GM18951 (cell line): ENCODE measurements around the gene SLC24A1.

ENCODE experiments used
- POLR2A ChIP-seq: IDR thresholded peaks from 4 replicates; pipeline ENCODE4 v1.6.1; 2011; ENCODE audit warnings: mild to moderate bottlenecking; ENCODE audit not compliant: insufficient read length, insufficient read depth; ENCODE audit errors: extremely low read depth
- in situ Hi-C: fragments of 300-500 bp; cut with MboI; formaldehyde crosslinking; loops from one replicate; pipeline ENCODE4 v1.12.0; 2022; ENCODE audit warnings: low sequenced_read_pairs, mixed read lengths, inconsistent platforms; ENCODE audit not compliant: unreplicated experiment

The SLC24A1 gene

GRCh38 chr15:65621638-65622037, at the start of gene SLC24A1:
Gene SLC24A1, plus strand, starts transcription at chr15:65621938. Its CDS starts 2,143 bp downstream, at chr15:65624081.
- TF ChIP-seq POLR2A = no peak
- in situ Hi-C loops = loop anchor here (10.0 kb wide), 1 partner anchor 223 kb away; no protein-coding TSS in a partner anchor

GRCh38 chr15:65571971-65572370, 49.8 kb upstream of the SLC24A1 start:
- in situ Hi-C loops = no loop called here

DNA sequence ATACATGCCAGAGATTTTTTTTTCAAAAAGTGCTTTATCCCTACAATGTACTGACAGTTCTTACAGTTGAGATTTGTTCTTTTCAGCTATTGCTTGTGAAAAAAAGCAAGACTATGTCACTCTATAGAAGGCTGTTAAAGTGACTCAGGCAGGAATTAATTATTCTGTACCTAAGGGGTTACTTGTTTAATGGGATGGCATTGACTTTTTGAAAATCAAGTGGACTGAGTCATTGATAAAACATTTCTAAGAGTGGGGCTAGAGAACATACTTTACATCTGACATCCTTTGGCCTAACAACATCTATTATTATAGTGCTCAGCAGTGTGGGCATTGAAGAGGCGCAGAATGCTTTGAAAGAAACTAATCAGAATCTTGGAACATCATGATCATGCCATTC, 45.1 kb upstream of the SLC24A1 start:
- no peak for TF ChIP-seq POLR2A
- in situ Hi-C loops = no loop called here

More at GRCh38 chr15:65571971-65572370, 49.8 kb upstream of the SLC24A1 start:
- TF ChIP-seq POLR2A = no peak

DNA sequence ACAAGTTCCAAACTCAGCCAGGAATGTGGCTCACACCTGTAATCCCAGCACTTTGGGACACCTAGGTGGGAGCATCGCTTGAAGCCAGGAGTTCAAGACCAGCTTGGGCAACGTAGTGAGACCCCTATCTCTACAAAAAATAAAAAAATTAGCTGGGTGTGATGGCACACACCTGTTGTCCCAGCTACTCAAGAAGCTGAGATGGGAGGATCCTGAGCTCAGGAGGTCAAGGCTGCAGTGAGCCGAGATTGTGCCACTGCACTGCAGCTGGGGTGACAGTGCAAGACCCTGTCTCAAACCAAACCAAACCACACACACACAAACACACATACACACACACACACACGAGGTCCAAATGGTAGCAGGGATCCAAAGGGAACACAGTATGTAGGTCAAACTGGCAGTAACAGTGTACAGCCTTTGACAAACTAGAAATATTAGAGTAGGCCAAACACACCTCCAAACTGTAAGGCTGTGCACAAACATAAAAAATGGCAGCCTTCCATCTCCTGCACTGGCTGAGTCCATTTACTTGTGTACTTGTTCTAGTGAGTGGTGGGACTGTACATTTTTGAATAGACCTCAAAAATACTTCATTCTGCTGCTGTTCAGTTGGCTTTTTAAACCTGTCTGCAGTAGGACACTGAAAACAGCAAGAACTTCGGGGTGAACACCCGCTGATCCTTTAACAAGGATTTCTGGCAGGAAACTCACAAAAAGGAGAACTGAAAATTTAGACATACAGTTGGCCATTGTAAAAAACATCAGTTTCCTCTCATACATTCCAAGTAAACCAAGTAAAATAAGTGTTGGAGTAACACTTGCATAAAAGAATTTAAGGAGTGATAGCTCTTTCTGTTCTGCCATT, 44.4 kb upstream of the SLC24A1 start:
- in situ Hi-C loops = no loop called here
- TF ChIP-seq POLR2A = no peak

DNA sequence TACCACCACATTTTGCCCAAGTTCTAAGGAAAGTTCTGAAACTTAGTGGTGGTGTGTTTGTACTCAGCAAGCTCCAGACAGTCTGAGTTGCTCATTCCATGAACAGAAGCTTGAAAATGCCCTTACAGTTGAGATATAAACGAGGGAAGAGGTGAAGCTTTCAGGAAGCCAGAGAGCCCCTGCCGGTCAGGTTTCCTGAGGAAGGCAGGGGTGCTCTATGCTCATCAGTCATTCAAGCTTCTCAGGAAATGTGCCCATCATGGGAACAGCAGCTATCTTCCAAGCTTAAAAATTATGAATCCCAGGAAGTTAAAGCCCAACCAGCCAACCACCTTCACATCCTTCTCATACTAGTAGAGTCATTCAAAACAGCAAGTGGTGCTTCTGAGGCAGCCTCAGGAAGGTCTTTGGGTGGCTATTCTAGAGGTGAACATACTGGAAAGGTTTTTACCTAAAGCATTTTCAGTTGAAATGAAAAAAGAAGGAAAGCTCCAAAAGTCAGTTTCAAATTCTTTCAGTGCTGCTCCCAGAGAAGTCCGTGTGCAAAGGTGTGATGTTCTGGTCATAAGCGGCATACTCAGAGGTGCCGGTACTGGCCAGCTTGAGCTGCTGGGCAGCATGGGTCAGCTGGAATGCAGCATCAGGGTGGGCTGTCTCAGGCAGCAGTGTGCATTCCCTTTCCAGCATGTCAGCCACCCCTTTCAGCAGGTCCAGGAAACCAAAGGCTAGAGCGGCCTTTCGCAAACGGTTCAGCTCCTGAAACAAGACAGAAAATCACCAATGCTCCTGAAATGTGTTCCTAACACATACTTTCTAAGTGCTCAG, 42.6 kb upstream of the SLC24A1 start:
- in situ Hi-C loops = no loop called here
- no peak for TF ChIP-seq POLR2A

DNA sequence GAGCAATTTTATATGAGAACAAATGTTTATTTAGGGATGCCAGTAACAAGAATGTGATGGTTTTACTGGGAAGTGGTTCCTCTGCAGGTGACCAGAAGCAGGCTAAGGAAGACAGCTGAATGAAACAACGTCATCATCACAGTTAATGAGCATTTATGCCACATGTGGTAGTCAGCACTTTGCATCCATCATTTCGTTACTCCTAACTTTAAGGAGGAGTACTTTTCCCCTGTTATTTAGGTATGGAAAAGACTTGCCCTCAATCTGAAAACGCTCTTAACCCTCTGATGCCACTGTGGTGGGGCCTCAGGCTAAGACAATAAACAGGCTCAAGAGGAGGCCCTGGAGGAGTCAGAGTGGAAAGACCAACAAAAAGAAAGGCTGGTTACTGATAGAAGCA, 42.0 kb upstream of the SLC24A1 start:
- in situ Hi-C loops = no loop called here
- no peak for TF ChIP-seq POLR2A

DNA sequence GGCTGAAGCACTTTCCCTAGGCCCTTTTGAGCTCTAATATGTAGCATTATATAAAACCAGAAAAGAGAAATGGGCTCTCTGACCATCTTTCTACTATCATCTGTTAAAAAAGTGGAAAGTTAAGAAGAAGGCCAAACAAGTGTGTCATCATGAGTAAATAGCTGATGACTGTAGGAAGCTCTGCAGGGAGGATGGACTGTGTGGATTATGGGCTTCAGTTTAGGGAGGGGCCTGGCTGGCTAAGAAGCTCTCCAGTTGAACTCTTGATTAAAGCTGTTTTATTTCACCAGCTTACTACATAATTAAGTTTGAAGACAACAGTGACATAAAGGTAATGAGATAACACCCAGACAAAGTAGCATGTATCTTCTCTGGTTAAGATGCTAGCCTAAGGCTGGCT, 41.5 kb upstream of the SLC24A1 start:
- TF ChIP-seq POLR2A = no peak
- in situ Hi-C loops = no loop called here

DNA sequence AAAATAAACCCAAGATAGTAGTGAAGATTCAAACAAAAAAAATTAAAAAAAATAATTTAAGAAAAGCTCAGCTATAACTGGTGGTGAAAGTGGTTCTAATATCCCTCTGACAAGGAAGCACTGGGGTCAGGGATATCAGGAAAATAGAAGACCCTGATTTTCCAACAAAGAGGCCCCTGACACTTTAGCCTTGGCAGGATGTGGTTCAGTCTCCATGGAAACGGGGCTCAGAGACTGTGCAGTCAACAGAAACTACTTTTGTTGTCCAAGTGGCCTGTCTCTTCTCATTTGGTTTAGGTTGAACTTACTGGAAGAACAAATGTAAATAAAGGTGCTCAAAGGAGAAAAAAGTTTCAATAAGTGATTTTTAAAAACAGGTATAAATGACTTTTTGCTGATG, 38.0 kb upstream of the SLC24A1 start:
- in situ Hi-C loops = no loop called here
- TF ChIP-seq POLR2A = no peak

GRCh38 chr15:65584241-65584640, 37.5 kb upstream of the SLC24A1 start:
- in situ Hi-C loops = no loop called here
- TF ChIP-seq POLR2A = no peak

GRCh38 chr15:65587094-65587493, 34.6 kb upstream of the SLC24A1 start:
- in situ Hi-C loops = no loop called here

GRCh38 chr15:65595960-65596359, 25.8 kb upstream of the SLC24A1 start:
- in situ Hi-C loops = no loop called here
- TF ChIP-seq POLR2A = no peak

More at GRCh38 chr15:65587094-65587493, 34.6 kb upstream of the SLC24A1 start:
- TF ChIP-seq POLR2A = no peak

GRCh38 chr15:65598468-65598867, 23.3 kb upstream of the SLC24A1 start:
- in situ Hi-C loops = no loop called here

DNA sequence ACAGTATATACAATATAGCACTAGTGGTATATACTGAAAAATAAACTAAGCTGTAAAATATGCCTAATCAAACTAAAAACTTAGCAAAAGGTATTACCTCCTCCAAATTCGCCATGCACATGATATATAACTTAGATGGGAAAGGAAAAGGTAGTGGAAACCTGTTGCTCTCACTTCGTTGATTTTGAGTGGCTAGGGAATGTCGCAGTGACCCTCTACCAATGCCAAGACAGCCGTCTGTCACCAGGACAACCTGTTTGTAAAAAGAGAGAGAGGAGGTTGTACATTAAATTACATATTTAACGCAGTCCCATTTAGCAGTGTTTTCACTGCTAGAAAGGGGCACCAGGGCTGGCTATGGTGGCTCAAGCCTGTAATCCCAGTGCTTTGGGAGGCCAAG, 22.1 kb upstream of the SLC24A1 start:
- in situ Hi-C loops = no loop called here
- no peak for TF ChIP-seq POLR2A

More at GRCh38 chr15:65598468-65598867, 23.3 kb upstream of the SLC24A1 start:
- TF ChIP-seq POLR2A = no peak

DNA sequence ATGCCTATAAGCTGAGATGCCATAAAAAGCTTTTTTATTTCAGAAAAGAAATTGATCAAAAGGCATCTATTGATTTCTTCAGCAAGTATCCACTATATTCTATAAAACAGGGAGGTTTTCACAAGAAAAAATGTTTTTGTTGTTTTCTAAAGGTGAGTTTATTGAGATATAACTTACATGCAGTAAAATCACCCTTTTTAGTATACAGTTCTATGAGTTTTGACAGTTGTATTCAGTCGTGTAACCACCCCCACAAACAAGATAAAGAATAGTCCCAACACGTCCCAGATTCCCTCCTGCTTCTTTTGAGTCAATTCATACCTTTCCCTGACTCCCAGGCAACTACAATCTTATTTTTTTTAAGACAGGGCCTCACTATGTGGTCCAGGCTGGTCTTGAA, 18.6 kb upstream of the SLC24A1 start:
- in situ Hi-C loops = no loop called here
- no peak for TF ChIP-seq POLR2A

DNA sequence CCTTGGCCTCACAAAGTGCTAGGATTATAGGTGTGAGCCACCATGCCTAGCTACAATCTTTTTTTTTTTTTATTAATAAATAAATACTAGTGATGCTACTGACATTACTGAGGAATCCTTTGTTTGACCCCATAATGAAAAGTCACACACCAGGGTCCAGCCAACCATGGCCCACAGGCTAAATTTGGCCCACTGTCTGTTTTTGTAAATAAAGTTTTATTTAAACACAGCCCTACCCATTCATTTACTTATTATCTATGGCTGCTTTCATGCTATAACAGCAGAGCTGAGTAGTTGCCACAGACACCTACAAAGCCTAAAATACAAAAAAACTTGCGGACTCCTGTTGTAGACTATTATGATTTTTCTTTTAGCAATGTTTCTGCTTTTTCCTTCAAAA, 18.2 kb upstream of the SLC24A1 start:
- no peak for TF ChIP-seq POLR2A
- in situ Hi-C loops = no loop called here
